Caco-2 (cell line): ENCODE measurements around the gene RHBDF2. TPM values are rescaled to one million over a fixed set of nuclear protein-coding genes. Genes with fewer than 3 reads are reported as not detected.

ENCODE experiments used
- BruUV-seq: library from RNA; stranded (reverse); fragments of 400-500 nt; replicated peaks from 2 replicates; lab custom pipeline; 2021; lab: Mats Ljungman, UMichigan
- CTCF ChIA-PET: fragments of 300-600 bp; sonication (Branson Sonifier 250); formaldehyde crosslinking; loops from one replicate; lab custom pipeline; 2022; ENCODE audit warnings: antibody characterized with exemption; lab: Charles Lee
- POLR2A ChIA-PET: fragments of 300-600 bp; sonication (Branson Sonifier 250); formaldehyde crosslinking; loops from one replicate; lab custom pipeline; 2022; ENCODE audit warnings: antibody characterized with exemption; lab: Charles Lee
- DNase-seq, 2 experiments: peaks; one replicate each; pipeline versions ENCODE4 v3.0.0 to v3.0.0-alpha.2; 2020 to 2022
- H3K27me3 ChIP-seq: replicated peaks from 2 replicates; pipeline ENCODE4 v1.6.0; 2011; ENCODE audit warnings: low read length; ENCODE audit not compliant: control insufficient read depth, insufficient read depth
- H3K36me3 ChIP-seq: 2 replicates; pipeline ENCODE4 v1.5.1; 2011; ENCODE audit warnings: low read length; ENCODE audit not compliant: control insufficient read depth, insufficient read depth
- H3K4me1 ChIP-seq: fragments of 250-450 bp; sonication (Bioruptor Pico); 2 replicates; pipeline ENCODE4 v1.5.1; 2020; ENCODE audit warnings: mild to moderate bottlenecking
- H3K4me3 ChIP-seq: 2 replicates; pipeline ENCODE4 v1.5.1; 2011; ENCODE audit warnings: low read depth, mild to moderate bottlenecking, control low read depth, low read length
- H3K9me3 ChIP-seq: fragments of 250-450 bp; sonication (Bioruptor Pico); 2 replicates; pipeline ENCODE4 v1.5.1; 2020; ENCODE audit warnings: mild to moderate bottlenecking, moderate library complexity
- H3K27ac Mint-ChIP-seq: one replicate; pipeline ENCODE4 v1.8.0; 2022; ENCODE audit warnings: mixed read lengths; ENCODE audit not compliant: unreplicated experiment
- H3K27me3 Mint-ChIP-seq: one replicate; pipeline ENCODE4 v1.8.0; 2022; ENCODE audit warnings: mixed read lengths; ENCODE audit not compliant: insufficient read depth, unreplicated experiment
- H3K36me3 Mint-ChIP-seq: one replicate; pipeline ENCODE4 v1.8.0; 2022; ENCODE audit warnings: mild to moderate bottlenecking, mixed read lengths; ENCODE audit not compliant: insufficient read depth, unreplicated experiment
- H3K4me1 Mint-ChIP-seq: one replicate; pipeline ENCODE4 v1.8.0; 2022; ENCODE audit warnings: low read depth, mixed read lengths; ENCODE audit not compliant: unreplicated experiment
- H3K4me3 Mint-ChIP-seq: one replicate; pipeline ENCODE4 v1.8.0; 2022; ENCODE audit warnings: mild to moderate bottlenecking, moderate library complexity, mixed read lengths; ENCODE audit not compliant: unreplicated experiment
- H3K9me3 Mint-ChIP-seq: one replicate; pipeline ENCODE4 v1.8.0; 2022; ENCODE audit warnings: mixed read lengths; ENCODE audit not compliant: unreplicated experiment
- CTCF ChIP-seq, 2 experiments: fragments of 200-600 bp in 1 of 2; IDR thresholded peaks; 1 replicate in 1 of 2; 2 replicates in 1 of 2; pipeline versions ENCODE4 v1.5.1 to v1.8.0; 2011 to 2022; ENCODE audit warnings: antibody characterized with exemption in 1 of 2, control low read depth in 1 of 2, inconsistent platforms in 1 of 2, low read depth in 1 of 2, low read length in 1 of 2, mild to moderate bottlenecking in 1 of 2, moderate library complexity in 1 of 2; ENCODE audit not compliant: insufficient read depth in 1 of 2, severe bottlenecking in 1 of 2, unreplicated experiment in 1 of 2
- intact Hi-C: fragments of 100-400 bp; cut with micrococcal nuclease; formaldehyde crosslinking; loops from one replicate; pipeline ENCODE4 v1.10.0; 2022; ENCODE audit not compliant: unreplicated experiment
- total RNA-seq: library from RNA; stranded (reverse); gene quantifications from 2 replicates; pipeline ENCODE4 v1.2.3, GENCODE V29; 2022

The RHBDF2 gene
- total RNA-seq, 1 experiment from 2014 or later, result 33.8 TPM

GRCh38 chr17:76537288-76537577, 36.0 kb upstream of the RHBDF2 start:
- Histone ChIP-seq H3K36me3 (no peaks in the 10 kb centered on the region), H3K4me1 (peaks cover 17% of the 10 kb centered on the region), H3K9me3 (no peaks in the 10 kb centered on the region), H3K4me3 (no peak overlapping the region), H3K27me3 (no peaks in the 10 kb centered on the region)
- Mint-ChIP-seq H3K27ac (no peak overlapping the region), H3K9me3 (no peaks in the 10 kb centered on the region), H3K27me3 (no peaks in the 10 kb centered on the region), H3K4me3 (no peak overlapping the region), H3K4me1 (peaks cover 16% of the 10 kb centered on the region), H3K36me3 (peaks cover 5% of the 10 kb centered on the region)
- no TSS peak for BruUV-seq
- POLR2A ChIA-PET, result no interaction called here
- intact Hi-C loops, result no loop called here
- no peak for TF ChIP-seq CTCF (IDR thresholded peaks at IDR 0.05; ENCODE audit: insufficient read depth in 1 of 2, low read depth in 1 of 2, low read length in 1 of 2, severe bottlenecking in 1 of 2, unreplicated experiment in 1 of 2)
- DNase-seq, result no peak
- CTCF ChIA-PET, result no interaction called here

GRCh38 chr17:76536511-76537287, 35.5 kb upstream of the RHBDF2 start:
- Mint-ChIP-seq H3K9me3 (no peaks in the 10 kb centered on the region), H3K27me3 (no peaks in the 10 kb centered on the region), H3K36me3 (peaks cover 5% of the 10 kb centered on the region), H3K27ac (no peak overlapping the region), H3K4me3 (no peak overlapping the region), H3K4me1 (peaks cover 21% of the 10 kb centered on the region)
- no peak for DNase-seq
- Histone ChIP-seq H3K27me3 (no peaks in the 10 kb centered on the region), H3K4me1 (peaks cover 17% of the 10 kb centered on the region), H3K36me3 (no peaks in the 10 kb centered on the region), H3K9me3 (no peaks in the 10 kb centered on the region), H3K4me3 (no peak overlapping the region)
- ChIA-PET CTCF (no interaction called here), POLR2A (interaction anchor here (0.6 kb wide), 1 partner anchor 21 kb away, joined by 3 read pairs; no protein-coding TSS in a partner anchor)
- no peak for TF ChIP-seq CTCF (IDR thresholded peaks at IDR 0.05; ENCODE audit: insufficient read depth in 1 of 2, low read depth in 1 of 2, low read length in 1 of 2, severe bottlenecking in 1 of 2, unreplicated experiment in 1 of 2)
- intact Hi-C loops, result no loop called here
- no TSS peak for BruUV-seq

GRCh38 chr17:76535788-76536510, 34.7 kb upstream of the RHBDF2 start:
- no peak for TF ChIP-seq CTCF (IDR thresholded peaks at IDR 0.05; ENCODE audit: insufficient read depth in 1 of 2, low read depth in 1 of 2, low read length in 1 of 2, severe bottlenecking in 1 of 2, unreplicated experiment in 1 of 2)
- H3K27me3 Mint-ChIP-seq, result no peaks in the 10 kb centered on the region
- no peak overlapping the region for H3K4me3 Mint-ChIP-seq
- ChIA-PET POLR2A (interaction anchor here (0.6 kb wide), 1 partner anchor 21 kb away, joined by 3 read pairs; no protein-coding TSS in a partner anchor), CTCF (interaction anchor here (0.8 kb wide), 1 partner anchor 13 kb away, joined by 3 read pairs; no protein-coding TSS in a partner anchor)
- no peaks in the 10 kb centered on the region for H3K9me3 ChIP-seq
- H3K4me1 ChIP-seq, result peaks cover 13% of the 10 kb centered on the region
- DNase-seq, result no peak
- H3K27ac Mint-ChIP-seq, result no peak overlapping the region
- intact Hi-C loops, result no loop called here
- BruUV-seq, result no TSS peak
- H3K36me3 Mint-ChIP-seq, result peaks cover 4% of the 10 kb centered on the region
- H3K4me1 Mint-ChIP-seq, result peaks cover 20% of the 10 kb centered on the region
- no peak overlapping the region for H3K4me3 ChIP-seq
- H3K27me3 ChIP-seq, result no peaks in the 10 kb centered on the region
- H3K9me3 Mint-ChIP-seq, result no peaks in the 10 kb centered on the region
- H3K36me3 ChIP-seq, result no peaks in the 10 kb centered on the region
